ENCODE measurements around the gene NEU1.

DNA sequence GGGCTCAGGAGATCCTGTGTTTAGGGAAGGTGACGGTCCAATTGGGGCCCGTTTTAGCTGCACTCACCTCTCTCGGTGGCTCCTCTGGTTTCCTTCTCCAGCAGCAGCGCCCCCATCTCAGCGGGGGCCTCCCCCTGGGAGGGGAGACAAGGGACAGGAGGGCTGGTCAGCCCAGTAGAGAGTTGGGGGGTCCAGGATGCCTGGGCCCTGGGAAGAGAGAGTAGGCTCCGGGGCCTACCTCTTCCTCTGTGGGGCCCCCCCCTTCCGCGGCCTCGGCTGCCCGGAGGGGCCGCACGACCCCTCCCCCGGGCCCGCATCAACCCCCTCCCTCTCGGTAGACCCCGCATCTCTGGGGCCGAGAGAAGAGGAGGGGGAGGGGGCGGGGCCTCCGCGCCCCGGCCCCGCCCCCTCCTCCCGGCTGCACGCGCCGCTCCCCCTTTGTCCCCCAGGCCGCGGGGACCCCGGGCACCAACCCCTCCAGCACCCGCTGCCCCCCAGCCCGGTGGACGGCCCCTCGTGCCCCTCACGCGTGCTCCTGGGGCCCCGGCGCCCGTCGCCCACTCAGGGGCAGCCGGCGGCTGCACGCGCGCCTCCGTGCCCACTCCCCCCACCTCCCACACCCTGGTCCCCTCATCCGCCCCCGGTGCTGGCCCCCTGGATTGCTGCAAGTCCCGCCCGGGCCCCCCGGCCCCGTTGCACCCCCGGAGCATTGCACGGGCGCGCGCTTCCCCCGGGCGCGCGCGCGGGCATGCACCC, 34.4 kb upstream of the NEU1 start:
- TF ChIP-seq POLR2A (IDR thresholded peaks at IDR 0.05; ENCODE audit: borderline replicate concordance, extremely low read depth, insufficient read depth, insufficient read length), result no peak
- TF ChIP-seq, protein P1, sequence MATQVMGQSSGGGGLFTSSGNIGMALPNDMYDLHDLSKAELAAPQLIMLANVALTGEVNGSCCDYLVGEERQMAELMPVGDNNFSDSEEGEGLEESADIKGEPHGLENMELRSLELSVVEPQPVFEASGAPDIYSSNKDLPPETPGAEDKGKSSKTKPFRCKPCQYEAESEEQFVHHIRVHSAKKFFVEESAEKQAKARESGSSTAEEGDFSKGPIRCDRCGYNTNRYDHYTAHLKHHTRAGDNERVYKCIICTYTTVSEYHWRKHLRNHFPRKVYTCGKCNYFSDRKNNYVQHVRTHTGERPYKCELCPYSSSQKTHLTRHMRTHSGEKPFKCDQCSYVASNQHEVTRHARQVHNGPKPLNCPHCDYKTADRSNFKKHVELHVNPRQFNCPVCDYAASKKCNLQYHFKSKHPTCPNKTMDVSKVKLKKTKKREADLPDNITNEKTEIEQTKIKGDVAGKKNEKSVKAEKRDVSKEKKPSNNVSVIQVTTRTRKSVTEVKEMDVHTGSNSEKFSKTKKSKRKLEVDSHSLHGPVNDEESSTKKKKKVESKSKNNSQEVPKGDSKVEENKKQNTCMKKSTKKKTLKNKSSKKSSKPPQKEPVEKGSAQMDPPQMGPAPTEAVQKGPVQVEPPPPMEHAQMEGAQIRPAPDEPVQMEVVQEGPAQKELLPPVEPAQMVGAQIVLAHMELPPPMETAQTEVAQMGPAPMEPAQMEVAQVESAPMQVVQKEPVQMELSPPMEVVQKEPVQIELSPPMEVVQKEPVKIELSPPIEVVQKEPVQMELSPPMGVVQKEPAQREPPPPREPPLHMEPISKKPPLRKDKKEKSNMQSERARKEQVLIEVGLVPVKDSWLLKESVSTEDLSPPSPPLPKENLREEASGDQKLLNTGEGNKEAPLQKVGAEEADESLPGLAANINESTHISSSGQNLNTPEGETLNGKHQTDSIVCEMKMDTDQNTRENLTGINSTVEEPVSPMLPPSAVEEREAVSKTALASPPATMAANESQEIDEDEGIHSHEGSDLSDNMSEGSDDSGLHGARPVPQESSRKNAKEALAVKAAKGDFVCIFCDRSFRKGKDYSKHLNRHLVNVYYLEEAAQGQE (IDR thresholded peaks at IDR 0.05; ENCODE audit: low read depth), result no peak
- TF ChIP-seq, protein P2, sequence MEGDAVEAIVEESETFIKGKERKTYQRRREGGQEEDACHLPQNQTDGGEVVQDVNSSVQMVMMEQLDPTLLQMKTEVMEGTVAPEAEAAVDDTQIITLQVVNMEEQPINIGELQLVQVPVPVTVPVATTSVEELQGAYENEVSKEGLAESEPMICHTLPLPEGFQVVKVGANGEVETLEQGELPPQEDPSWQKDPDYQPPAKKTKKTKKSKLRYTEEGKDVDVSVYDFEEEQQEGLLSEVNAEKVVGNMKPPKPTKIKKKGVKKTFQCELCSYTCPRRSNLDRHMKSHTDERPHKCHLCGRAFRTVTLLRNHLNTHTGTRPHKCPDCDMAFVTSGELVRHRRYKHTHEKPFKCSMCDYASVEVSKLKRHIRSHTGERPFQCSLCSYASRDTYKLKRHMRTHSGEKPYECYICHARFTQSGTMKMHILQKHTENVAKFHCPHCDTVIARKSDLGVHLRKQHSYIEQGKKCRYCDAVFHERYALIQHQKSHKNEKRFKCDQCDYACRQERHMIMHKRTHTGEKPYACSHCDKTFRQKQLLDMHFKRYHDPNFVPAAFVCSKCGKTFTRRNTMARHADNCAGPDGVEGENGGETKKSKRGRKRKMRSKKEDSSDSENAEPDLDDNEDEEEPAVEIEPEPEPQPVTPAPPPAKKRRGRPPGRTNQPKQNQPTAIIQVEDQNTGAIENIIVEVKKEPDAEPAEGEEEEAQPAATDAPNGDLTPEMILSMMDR (IDR thresholded peaks at IDR 0.05 in 2 of 3, conservative IDR thresholded peaks at IDR 0.05 in 1 of 3; ENCODE audit: borderline replicate concordance in 1 of 3, insufficient read depth in 1 of 3, low read depth in 2 of 3, low read length in 2 of 3), result no peak
- TF ChIP-seq CBX3 (IDR thresholded peaks at IDR 0.05; ENCODE audit: low read depth), result no peak
- TF ChIP-seq ZNF274 (IDR thresholded peaks at IDR 0.05; ENCODE audit: low read depth, low read length), result no peak
- no peak for TF ChIP-seq FOSL1 (IDR thresholded peaks at IDR 0.05; ENCODE audit: low read depth)
- TF ChIP-seq SIN3A (IDR thresholded peaks at IDR 0.05; ENCODE audit: low read depth), result no peak
- TF ChIP-seq ZFX (IDR thresholded peaks at IDR 0.05), result peak; percentile 30
- no peak for TF ChIP-seq EZH2 (IDR thresholded peaks at IDR 0.05)

All from HCT116 (cell line).